ENCODE data around the gene ZNF502.

ZNF502 gene

GRCh38 chr3:44764248-44764647 is 51.8 kb downstream of the ZNF502 start:
- DNase-seq, result no peak

DNA sequence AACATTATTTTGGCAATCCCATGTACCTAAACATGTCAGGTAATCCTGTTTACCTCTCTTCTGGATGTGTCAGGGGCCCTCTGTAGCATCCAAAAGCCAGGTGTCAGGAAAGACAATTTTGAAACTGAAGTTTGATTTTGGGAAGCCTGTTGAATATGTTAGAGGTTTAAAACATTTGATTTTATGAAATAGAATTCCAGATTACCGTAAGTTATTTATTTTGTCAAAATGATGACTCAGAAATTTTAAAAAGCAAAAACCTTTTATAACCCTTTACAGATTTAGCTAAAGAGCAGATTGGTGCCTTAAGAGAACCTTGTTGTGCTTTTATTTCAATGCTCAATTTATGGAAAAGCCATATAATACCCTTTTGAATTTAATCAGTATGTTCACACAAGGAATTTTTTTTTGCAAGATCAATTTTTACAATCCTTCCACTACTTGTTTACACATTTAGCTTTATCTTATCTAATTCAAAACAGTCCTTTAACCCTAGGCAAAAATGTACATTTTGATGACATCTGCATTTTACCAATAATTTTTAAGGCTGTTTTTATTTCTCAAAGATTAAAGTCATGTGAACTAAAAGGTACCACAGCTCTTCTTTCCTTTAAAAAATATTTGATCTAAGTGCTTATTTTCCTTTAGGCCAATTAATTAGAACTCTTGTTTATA is 59.1 kb downstream of the ZNF502 start:
- DNase-seq, result no peak

DNA sequence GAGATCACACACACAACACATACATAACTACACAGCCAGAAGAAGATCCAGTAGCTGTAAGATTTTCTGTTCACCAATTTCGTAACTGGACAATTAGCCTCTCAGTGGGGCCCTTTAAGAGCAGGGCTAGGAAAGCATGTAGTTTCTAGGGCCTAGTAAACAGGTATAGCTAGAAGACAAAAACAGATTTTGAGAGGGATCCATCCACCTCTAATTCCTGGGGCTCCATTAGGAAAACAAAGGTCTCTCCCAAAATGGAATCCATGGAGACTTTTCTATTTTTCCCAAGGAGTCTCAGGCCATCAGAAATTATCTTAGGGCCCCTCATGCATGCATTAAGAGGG is 59.6 kb downstream of the ZNF502 start:
- no peak for DNase-seq

Data from right kidney (tissue), 1 donor.